A172 (cell line): ENCODE data around the gene PYROXD2. TPM values are rescaled to one million over a fixed set of nuclear protein-coding genes. Genes with fewer than 3 reads are reported as not detected.
"Not testable (repeated sequence)": the region's sequence is repeated elsewhere in the genome, so short reads cannot be mapped to it uniquely, and the experiment has no call there.

Experiments
- DNase-seq: peaks from one replicate; pipeline ENCODE4 v3.0.0-alpha.2; 2015; ENCODE audit warnings: low spot score
- total RNA-seq: library from RNA; depleted of rRNA; stranded (reverse); fragments of >200 nt; shearing (Covaris generic); gene quantifications from 2 replicates; pipeline ENCODE4 v1.2.3, GENCODE V29; 2014

Gene PYROXD2
- total RNA-seq, 1 experiment from 2014 or later, result 8.3 TPM

- no peak for DNase-seq
Observed at GRCh38 chr10:98366062-98366530, 48.9 kb downstream of the PYROXD2 start.

DNA sequence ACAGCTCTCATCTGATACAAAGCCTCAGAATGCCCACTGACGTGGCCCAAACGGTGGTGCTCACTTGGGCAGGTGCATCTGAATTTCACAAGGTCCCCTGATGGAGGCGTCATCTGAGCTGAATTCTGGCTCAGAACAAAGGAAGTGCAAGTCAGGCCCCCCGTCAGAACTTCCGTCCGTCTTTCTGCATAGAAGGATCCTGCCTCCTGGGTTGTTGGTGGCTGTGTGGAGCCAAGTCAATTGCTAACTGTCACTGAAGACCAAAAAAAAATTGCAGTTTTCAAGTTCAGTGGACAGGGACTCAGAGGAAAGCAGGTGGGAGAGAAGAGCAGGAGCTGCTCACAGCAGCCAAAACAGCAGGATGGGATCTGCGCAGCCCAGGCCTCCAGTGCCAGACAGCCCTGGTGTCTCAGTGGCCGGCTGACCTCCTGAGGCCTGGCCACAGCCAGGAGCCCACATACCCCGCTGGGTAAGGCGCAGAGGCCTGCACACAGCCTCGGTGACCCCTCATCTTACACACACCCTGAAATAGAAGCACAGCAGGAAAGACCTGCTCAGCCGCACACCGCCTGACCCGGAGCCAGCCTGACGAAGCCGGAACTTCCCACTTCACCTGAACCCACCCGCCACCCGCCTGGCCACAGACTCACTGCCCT is 49.4 kb downstream of the PYROXD2 start:
- no peak for DNase-seq

- DNase-seq, result no peak
Observed at GRCh38 chr10:98364432-98365102, 50.4 kb downstream of the PYROXD2 start.

GRCh38 chr10:98363220-98363619 is 51.8 kb downstream of the PYROXD2 start:
- DNase-seq, result no peak

GRCh38 chr10:98361131-98362025 is 53.6 kb downstream of the PYROXD2 start:
- DNase-seq, result peak; percentile 98

- DNase-seq, result no peak
Observed at GRCh38 chr10:98357194-98357822, 57.7 kb downstream of the PYROXD2 start.

GRCh38 chr10:98354491-98354890 is 60.5 kb downstream of the PYROXD2 start:
- DNase-seq, result no peak

GRCh38 chr10:98353170-98353569 is 61.8 kb downstream of the PYROXD2 start:
- no peak for DNase-seq

DNA sequence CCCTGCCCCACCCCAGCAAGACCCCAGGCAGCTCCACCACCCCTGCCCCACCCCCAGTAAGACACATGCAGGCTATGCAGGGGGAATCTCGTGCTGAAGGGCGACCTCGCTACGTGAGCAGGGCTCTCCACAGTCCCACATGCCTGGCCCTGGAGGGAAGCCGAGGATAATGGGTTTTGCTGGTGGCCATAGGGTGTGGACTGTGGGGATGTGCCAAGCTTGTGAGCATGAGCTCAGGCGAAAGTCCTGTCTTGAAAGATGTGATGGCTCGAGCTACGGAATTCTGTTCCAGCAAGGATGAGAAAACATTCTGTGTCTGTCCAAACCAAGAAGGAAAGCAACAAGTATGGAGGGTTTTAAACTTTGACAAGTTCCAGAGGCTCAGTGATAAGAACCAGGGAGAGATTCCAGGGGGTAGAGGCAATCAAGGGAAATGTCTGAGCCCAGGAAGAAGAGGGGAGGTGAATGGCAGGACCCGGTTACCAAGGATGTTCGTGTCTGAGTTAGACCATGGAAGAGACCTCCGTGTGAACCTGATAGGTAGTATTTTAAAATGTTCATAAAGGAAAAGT is 63.1 kb downstream of the PYROXD2 start:
- DNase-seq, result no peak

GRCh38 chr10:98349508-98349922 is 65.5 kb downstream of the PYROXD2 start:
- peak; percentile 93 for DNase-seq

DNA sequence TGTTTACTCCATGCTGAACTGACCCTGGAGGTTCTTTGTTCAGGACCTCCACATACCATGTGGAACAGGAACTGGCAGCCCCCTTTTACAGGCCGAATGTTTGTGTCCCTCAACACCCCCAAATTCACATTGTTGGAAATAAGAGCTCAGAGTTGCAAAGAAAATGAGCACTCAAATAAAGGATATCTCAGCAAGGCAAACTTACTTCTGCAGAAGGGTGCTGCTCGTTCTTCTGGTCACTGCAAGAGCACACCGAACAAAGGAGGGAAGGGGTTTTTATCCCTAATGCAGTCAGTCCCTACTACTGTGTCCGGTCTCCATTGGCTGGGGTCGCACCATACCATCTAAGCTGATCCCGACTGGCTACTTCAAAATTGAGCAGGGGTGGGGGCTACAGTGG is 68.1 kb downstream of the PYROXD2 start:
- DNase-seq, result no peak

DNA sequence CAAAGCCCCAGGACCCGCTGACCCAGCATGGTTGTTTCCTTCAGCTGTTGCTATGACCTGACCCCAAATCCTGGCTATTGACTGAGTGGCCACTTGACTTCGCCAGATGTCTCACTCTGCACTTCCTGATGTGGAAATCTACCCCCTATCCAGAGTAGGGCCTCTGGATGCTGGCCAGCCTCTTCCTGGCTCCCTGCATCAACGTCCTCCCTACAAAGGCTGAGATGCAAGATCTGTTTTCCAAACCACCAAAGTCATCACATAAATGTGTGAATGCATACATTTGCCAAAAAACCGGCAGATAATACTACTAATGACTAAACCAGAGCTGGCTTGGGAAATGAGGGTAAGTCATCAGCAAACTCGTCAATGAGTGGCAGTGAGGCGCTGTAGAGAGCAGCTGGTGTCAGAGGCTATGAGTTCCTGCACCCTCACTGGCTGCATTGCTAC is 70.4 kb downstream of the PYROXD2 start:
- DNase-seq, result no peak

DNA sequence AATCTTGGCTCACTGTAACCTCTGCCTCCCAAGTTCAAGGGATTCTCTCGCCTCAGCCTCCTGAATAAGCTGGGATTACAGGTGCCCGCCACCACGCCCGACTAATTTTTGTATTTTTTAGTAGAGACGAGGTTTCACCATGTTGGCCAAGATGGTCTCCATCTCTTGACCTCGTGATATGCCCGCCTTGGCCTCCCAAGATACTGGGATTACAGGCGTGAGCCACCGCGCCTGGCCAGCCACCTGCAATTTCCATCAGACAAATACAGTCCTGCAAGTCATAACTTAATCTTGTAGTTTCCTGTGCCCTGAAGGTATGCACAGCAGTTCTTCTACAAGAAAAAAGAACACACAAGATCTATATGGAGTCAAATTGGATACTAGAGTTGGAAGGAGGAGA is 73.3 kb downstream of the PYROXD2 start:
- not testable (repeated sequence) for DNase-seq

GRCh38 chr10:98340940-98341310 is 74.1 kb downstream of the PYROXD2 start:
- DNase-seq, result no peak

GRCh38 chr10:98340261-98340939 is 74.6 kb downstream of the PYROXD2 start:
- DNase-seq, result no peak

- DNase-seq, result no peak
Observed at GRCh38 chr10:98339799-98340198, 75.2 kb downstream of the PYROXD2 start.

GRCh38 chr10:98338896-98339295 is 76.1 kb downstream of the PYROXD2 start:
- no peak for DNase-seq

GRCh38 chr10:98338318-98338717 is 76.7 kb downstream of the PYROXD2 start:
- no peak for DNase-seq

DNA sequence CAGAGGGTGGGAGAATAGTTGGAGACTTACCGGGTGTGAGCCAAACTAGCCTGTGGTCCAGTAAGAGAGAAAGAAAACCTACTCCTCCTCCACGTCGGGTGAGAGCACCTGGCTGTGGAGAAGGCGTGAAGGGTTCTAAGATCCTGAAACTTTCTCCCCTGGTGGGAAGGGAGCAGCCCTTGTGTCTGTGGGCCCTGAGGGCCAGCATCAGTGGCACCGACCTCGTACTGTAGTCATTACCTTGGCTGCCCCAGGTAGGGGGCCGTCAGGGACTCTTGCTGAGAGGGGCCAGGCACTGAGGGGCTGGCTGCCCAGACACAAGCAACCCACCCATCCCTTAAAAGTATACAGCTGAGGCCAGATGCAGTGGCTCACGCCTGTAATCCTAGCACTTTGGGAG is 77.5 kb downstream of the PYROXD2 start:
- DNase-seq, result no peak
